ENCODE measurements around the gene NR1D1. TPM values are rescaled to one million over a fixed set of nuclear protein-coding genes. Genes with fewer than 3 reads are reported as not detected.

Gene NR1D1
- total and polyA plus RNA-seq, 2 of the 13 experiments (the other 11 are each of a cell fraction or from before 2014, with no cell fraction given), result 2.1 to 2.7 TPM

DNA sequence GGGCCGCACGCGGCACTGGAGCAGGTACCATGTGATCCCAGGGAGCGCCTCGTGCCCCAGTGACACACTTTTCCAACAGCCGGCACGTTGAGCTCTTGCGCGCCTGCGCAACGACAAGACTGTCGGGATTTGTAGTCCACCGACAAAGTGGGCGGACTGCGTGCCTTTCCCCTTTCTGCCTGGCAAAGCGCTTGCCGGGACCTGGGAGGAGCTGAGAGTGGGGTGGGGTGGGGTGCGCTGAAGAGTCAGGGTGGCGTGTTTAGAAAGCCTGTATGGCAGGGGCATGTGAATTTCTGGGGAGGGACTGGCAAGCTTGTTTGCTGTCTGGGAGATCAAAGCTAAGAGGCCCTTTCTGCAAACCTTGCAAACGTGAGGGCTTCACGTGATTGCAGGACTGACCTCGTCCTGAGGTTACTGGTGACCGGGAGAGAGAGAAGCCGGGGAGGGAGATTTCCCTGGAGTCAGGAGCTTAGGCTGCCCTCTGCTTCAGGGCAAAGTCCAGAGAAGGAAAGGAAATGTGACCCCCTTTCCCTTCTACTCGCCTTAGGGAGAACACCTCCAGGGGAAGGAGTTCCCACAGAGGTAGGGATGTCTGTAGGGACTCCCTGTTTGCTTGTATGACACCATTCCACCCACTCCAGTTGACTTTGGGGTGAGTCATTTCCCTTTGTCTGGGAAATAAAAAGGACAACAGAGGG lies 429 bp upstream of the NR1D1 start (continued):
- TF ChIP-seq ZNF343 (CRISPR knock-in tag; IDR thresholded peaks at IDR 0.05) (peak; percentile 98), BCL6 (CRISPR knock-in tag; IDR thresholded peaks at IDR 0.05) (peak; percentile 98), DPF2 (CRISPR knock-in tag; IDR thresholded peaks at IDR 0.05; ENCODE audit: borderline replicate concordance, low read depth) (peak; percentile 74), TCF12 (IDR thresholded peaks at IDR 0.05) (no peak), TCF12 (CRISPR knock-in tag; IDR thresholded peaks at IDR 0.05) (0 out of 2 replicates have a peak, but pooled peaks have one; percentile 47), SRSF9 (IDR thresholded peaks at IDR 0.05; ENCODE audit: borderline replicate concordance, insufficient read depth, low read depth, low read length, poor library complexity, severe bottlenecking) (no peak), ZNF251 (CRISPR knock-in tag; IDR thresholded peaks at IDR 0.05) (peak; percentile 96; the same call in 1 of the 2 replicates), RARG (CRISPR knock-in tag; IDR thresholded peaks at IDR 0.05; ENCODE audit: low read depth) (peak; percentile 98), ZNF75D (CRISPR knock-in tag; IDR thresholded peaks at IDR 0.05; ENCODE audit: borderline replicate concordance) (peak; percentile 79; the same call in 1 of the 2 replicates), TEAD2 (CRISPR knock-in tag; IDR thresholded peaks at IDR 0.05) (no peak; the same call in 1 of the 2 replicates), MZF1 (CRISPR knock-in tag; IDR thresholded peaks at IDR 0.05; ENCODE audit: borderline replicate concordance) (0 out of 2 replicates have a peak, but pooled peaks have one; percentile 12), ZNF841 (CRISPR knock-in tag; IDR thresholded peaks at IDR 0.05; ENCODE audit: borderline replicate concordance) (peak; percentile 89; the same call in 1 of the 2 replicates), ZNF337 (CRISPR knock-in tag; IDR thresholded peaks at IDR 0.05; ENCODE audit: borderline replicate concordance, low read depth) (peak; percentile 88; the same call in 1 of the 2 replicates), KDM3A (CRISPR knock-in tag; IDR thresholded peaks at IDR 0.05; ENCODE audit: low read depth) (peak; percentile 71; the same call in 1 of the 2 replicates), ZEB1 (IDR thresholded peaks at IDR 0.05; ENCODE audit: insufficient replicate concordance, low read depth) (peak; percentile 46), SMC3 (IDR thresholded peaks at IDR 0.05; ENCODE audit: low read length) (peak; percentile 50; the same call in 1 of the 2 replicates), PRPF4 (IDR thresholded peaks at IDR 0.05; ENCODE audit: low read depth, low read length, poor library complexity, severe bottlenecking) (no peak), NFIC (IDR thresholded peaks at IDR 0.05; ENCODE audit: low read length) (peak; percentile 87), NFE2L1 (CRISPR knock-in tag; IDR thresholded peaks at IDR 0.05; ENCODE audit: borderline replicate concordance) (no peak), FOXA3 (CRISPR knock-in tag; IDR thresholded peaks at IDR 0.05) (peak; percentile 90), ZNF746 (CRISPR knock-in tag; IDR thresholded peaks at IDR 0.05) (peak; percentile 100), SNRNP70 (IDR thresholded peaks at IDR 0.05; ENCODE audit: low read depth, low read length) (no peak)
- TF ChIP-seq, protein P1, sequence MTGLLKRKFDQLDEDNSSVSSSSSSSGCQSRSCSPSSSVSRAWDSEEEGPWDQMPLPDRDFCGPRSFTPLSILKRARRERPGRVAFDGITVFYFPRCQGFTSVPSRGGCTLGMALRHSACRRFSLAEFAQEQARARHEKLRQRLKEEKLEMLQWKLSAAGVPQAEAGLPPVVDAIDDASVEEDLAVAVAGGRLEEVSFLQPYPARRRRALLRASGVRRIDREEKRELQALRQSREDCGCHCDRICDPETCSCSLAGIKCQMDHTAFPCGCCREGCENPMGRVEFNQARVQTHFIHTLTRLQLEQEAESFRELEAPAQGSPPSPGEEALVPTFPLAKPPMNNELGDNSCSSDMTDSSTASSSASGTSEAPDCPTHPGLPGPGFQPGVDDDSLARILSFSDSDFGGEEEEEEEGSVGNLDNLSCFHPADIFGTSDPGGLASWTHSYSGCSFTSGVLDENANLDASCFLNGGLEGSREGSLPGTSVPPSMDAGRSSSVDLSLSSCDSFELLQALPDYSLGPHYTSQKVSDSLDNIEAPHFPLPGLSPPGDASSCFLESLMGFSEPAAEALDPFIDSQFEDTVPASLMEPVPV (CRISPR knock-in tag; IDR thresholded peaks at IDR 0.05), result peak; percentile 98; the same call in 1 of the 2 replicates
- TF ChIP-seq, protein P2, sequence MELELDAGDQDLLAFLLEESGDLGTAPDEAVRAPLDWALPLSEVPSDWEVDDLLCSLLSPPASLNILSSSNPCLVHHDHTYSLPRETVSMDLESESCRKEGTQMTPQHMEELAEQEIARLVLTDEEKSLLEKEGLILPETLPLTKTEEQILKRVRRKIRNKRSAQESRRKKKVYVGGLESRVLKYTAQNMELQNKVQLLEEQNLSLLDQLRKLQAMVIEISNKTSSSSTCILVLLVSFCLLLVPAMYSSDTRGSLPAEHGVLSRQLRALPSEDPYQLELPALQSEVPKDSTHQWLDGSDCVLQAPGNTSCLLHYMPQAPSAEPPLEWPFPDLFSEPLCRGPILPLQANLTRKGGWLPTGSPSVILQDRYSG (CRISPR knock-in tag; IDR thresholded peaks at IDR 0.05), result peak; percentile 99
- TF ChIP-seq, protein P3, sequence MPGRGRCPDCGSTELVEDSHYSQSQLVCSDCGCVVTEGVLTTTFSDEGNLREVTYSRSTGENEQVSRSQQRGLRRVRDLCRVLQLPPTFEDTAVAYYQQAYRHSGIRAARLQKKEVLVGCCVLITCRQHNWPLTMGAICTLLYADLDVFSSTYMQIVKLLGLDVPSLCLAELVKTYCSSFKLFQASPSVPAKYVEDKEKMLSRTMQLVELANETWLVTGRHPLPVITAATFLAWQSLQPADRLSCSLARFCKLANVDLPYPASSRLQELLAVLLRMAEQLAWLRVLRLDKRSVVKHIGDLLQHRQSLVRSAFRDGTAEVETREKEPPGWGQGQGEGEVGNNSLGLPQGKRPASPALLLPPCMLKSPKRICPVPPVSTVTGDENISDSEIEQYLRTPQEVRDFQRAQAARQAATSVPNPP (CRISPR knock-in tag; IDR thresholded peaks at IDR 0.05), result peak; percentile 88; the same call in 1 of the 2 replicates
- TF ChIP-seq, protein P4, sequence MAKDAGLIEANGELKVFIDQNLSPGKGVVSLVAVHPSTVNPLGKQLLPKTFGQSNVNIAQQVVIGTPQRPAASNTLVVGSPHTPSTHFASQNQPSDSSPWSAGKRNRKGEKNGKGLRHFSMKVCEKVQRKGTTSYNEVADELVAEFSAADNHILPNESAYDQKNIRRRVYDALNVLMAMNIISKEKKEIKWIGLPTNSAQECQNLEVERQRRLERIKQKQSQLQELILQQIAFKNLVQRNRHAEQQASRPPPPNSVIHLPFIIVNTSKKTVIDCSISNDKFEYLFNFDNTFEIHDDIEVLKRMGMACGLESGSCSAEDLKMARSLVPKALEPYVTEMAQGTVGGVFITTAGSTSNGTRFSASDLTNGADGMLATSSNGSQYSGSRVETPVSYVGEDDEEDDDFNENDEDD (CRISPR knock-in tag; IDR thresholded peaks at IDR 0.05; ENCODE audit: borderline replicate concordance), result peak; percentile 99
